Stimulated activated CD4-positive, alpha-beta T cell treated with anti-CD3 and anti-CD28 coated beads, Interleukin-12 subunit alpha, Interleukin-12 subunit beta, amount 100 ng/mL, for 48 hours (primary cell): ENCODE measurements around the gene CENPN.

Experiments
- DNase-seq, 3 donors: peaks; one replicate each; pipeline ENCODE4 v3.0.0-alpha.2; 2020; ENCODE audit warnings: low read depth in 2 of 3, low spot score in 1 of 3

CENPN gene

DNA sequence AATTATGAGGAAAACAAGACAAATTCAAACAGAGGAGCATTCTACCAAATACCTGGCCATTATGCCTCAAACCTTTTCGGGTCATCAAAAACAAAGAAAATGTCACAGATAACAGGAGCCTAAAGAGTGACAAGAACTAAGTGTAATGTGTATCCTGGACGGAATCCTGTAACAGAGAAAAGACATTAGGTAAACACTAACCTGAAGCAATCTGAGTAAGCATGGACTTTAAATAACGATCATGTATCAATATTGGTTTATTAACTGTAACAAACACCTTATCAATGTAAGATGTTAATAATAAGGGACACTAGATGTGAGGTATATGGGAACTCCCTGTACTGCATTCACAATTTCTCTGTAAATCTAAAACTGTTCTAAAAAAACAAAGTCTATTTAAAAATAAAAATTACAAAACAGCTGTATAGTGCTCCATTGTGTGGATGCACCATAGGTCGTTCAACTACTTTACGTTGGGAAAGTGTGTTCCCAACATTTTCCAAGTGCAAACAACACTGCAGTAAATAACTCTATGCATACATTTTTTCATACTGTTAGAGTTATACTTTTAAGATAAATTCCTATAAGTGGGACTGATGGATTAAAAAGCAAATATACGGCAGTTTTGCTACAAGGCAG, 15.1 kb upstream of the CENPN start:
- no peak for DNase-seq

DNA sequence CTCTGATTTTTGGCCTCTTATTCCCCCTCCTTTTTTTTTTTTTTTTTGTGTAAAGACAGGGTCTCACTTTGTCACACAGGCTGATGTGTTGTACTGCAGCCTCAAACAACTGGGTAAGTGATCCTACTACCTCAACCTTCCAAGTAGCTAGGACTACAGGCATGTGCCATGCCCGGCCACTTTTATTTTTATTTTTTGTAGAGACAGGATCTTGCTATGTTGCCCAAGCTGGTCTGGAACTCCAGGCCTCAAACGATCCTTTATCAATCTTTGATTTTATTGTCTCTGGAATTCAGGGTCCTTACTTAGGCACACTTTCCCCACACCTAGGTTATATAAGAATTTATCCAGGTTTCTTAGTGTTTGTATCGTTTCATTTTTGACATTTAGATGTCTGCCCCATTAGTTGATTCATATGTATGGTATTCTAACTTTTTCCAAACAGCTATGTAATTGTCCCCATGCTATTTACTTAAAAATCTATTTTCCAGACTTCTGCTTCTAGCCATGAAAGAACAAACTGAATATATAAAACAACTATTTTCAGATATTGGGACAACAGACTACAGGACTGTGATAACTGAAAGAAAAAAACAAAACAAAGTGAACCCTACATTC, 14.2 kb upstream of the CENPN start:
- no peak for DNase-seq

DNA sequence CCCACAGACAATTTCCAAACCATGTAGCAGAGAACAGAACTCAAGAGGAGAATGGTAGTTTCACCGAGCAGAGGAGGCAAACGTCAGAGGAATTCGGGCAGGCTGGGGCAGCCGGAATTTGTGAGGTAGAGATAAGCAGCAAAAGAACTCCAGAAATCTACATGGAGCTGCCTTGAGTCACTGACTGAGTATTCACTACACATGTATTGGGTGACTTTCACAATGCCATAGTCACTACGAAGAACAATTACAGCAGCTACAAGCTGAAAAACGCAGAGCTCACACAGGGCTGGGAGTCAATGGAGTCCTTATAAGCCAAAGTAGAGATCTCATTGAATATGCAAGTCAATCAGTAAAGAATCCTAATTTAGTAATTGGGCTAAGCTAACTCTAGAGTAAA, 13.7 kb upstream of the CENPN start:
- DNase-seq, result no peak

DNA sequence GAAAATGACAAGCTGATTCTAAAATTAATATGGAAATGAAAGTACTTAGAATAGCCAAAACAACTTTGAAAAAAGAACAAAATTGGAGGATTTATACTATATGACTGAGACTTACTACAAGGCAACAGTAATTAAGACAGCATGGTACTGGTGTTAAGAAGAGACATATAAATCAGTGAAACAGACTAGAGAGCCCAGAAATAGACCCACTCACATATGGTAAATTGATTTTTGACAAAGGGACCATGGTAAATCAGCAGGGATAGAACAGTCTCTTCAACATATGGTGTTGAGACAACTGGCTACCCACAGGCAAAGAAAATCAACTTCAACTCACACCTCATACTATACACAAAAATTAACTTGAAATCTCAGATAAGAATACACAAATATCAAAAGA, 13.2 kb upstream of the CENPN start:
- no peak for DNase-seq

DNA sequence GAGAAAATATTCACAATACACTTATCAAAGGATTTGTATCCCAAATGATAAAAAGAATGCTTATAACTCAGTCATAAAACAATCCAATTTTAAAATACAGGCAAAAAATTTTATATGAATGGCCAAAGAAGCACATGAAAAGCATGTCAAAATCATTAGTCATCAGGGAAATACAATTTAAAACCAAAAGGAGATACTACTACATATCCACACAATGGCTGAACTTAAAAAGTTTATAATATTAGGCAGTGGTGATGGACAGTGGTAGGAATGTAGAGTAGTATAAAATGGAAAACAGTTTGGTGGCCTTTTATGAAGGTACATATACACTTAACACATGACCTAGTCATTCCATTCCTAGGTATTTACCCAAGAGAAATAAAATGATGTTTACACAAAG, 12.6 kb upstream of the CENPN start:
- no peak for DNase-seq

DNA sequence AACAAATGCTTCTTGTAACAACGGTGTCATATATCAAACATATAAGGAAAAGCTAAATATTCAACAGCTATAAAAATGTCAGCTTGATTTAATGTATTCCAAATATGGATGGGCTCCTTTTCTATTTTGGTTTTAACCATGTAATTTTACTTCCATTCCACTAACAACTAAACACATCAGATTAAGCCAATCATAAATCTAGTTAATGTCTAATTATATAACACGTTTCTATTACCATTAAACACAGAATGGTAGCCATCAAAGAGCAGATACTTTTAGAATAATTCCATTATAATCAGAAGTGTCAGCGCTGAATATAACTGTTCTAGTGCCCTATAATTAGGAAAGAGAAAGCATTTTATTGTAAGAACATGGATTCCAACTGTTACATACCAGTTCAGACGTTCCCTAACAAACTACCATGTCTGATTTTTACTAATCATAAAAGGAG, 10.3 kb upstream of the CENPN start:
- DNase-seq, result no peak

DNA sequence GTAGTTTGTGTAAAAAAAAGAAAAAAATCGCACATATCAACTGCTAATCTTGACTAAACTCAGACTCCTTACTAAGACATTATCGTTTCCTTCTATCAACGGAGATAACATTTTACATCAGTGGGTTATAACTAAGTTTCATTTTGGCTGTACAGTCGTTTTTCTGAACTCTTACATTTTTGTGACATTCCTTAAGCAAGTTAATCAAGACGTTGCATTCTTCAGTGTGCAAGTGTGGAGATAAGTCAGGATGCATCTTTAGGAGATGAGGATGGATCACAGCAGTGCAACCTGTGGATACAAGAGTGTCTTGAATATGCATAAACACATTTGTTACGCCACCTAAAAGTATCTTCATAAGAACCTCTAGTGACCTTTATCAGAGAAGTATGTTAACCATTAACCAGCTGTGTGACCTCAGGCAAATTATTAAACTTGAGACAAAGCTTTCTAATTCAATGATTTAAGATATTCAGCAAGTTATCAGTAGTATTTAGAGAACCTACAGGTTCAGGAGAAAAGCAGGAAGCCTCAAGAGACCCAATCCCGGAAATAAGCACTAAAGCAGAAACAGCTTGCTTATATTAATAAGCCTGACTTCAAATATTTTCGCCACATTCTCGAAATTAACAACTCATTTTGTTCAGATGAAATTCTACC, 9.7 kb upstream of the CENPN start:
- no peak for DNase-seq

DNA sequence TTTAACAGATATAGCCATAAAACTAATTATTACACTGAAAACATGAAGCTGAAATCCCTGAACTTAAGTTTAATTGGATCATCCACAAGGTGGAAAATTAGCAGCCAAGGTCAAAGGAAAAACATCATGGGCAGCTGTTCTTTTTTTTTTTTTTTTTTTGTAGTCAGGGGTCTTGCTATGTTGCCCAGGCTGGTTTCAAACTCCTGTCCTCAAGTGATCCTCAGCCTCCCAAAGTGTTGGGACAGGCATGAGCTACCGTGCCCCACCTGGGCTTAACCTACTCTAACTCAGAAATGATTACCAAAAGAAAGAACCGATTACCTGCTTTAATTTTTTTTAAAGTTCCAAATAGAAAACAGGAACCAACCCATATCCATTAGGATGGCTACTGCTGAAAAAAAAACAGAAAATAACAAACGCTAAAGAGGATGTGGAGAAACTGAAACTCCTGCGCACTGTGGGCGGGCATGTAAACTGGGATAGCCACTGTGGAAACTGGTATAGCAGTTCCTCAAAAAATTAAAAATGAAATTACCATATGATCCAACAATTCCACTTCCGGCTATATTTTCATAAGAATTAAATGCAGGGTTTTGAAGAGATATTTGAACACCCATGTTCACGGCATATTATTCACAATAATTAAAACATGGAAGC, 8.9 kb upstream of the CENPN start:
- no peak for DNase-seq

DNA sequence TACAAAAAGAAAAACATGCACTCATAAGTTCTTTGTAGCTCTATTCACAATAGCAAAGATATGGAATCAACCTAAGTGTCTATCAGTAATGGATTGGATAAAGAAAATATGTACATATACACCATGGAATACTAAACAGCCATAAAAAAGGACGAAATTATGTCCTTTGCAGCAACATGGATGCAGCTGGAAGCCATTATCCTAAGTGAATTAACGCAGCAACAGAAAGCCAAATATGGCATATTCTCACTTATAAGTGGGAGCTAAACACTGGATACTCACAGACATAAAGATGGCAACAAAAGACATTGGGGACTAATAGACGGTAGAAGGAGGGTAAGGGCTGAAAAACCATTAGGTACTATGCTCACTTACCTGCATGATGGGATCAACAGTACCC, 6.1 kb upstream of the CENPN start:
- no peak for DNase-seq

DNA sequence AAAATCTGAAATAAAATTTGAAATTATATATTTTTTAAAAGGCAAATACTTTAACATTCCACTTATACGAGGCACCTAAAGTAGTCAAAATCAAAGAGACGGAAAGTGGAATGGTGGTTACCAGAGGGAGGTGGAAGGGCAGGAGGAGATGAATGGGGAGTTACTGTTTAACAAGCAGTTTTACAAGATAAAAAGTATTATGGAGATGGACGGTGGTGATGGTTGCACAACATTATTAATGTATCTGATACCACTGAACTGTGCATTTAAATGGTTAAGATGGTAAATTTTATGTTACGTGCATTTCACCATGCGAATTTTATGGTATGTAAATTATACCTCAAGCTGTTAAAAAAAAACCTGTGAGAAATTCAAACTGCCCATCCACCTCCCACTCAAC, 5.7 kb upstream of the CENPN start:
- DNase-seq, result no peak

DNA sequence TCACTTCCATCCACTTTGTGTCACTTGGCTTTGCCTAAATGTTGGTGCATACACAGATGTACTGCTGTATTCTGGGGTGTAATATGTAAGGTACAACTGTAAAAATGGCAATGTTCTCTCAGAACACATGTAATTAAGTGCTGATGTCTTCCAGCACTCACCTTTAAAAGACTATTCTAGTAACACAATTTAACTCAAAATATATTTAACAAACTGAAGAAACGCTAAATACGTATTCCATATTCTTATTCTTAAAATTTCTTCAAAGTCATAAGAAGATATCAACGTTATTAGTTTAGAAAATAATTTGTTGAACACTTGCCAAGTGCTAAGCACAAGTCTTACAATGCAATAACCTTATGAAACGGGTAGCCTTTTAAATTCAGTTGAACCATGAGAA, 4.0 kb upstream of the CENPN start:
- DNase-seq, result no peak

DNA sequence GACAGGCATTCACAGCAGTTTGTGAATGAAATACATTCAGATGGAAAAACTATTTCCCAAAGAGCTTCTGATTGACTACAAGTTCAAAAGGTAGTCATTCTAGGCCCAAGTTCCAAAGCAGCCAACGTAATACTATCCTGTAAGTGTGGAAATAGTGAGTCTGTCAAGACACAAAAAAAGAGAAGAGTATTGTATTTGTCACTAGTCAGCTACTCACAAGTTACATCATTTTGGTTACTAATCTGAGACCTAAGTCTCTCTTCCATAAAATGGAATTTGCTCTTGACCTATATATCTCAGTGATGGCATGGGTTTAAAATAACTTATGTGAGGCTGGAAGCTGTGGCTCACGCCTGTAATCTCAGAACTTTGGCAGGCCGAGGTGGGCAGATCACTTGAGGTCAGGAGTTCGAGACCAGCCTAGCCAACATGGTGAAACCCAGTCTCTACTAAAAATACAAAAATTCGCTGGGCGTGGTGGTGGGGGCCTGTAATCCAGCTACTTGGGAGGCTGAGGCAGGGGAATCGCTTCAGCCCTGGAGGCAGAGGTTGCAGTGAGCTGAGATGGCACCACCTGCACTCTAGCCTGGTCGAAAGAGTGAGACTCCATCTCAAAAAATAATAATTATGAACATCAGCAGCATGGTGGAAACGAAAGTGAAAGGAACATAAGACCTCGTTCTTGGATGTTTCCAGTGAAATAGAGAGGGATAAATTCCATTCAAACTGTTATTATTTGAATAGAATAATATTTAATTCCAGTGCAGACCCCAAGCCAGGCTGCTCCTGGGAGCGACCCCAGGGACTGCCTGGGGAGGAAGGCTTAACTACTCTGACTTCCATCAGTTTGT, 3.2 kb upstream of the CENPN start:
- no peak for DNase-seq

DNA sequence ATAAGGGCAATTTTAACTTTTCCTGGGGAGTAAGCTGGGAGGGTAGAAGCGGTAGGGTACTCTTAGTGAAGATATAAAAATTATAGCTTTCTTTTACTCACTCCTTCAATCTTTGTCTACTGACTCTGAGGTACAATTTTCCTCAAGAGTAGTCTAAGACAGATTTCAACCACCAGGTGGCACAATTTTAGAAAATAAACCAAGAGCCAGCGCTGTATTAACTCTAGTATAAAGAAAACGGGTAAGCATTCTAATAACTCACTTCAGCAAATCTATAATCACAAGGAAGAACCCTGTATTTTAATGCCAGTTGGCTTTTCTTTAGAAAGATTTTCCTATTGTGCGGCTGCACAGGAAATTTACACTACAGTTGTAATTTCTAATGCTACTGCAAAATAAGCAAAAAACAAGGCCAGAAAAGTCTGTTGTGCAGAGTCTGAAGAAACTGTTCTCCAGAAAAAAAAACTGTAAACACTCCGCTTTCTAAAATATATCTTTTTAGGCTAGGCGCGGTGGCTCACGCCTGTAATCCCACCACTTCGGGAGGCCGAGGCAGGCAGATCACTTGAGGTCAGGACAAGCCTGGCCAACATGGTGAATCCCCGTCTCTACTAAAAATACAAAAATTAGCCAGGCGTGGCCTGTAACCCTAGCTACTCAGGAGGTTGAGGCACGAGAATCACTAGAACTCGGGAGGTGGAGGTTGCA, 2.2 kb upstream of the CENPN start:
- peak in 1 of 3 donors; percentile 72 for DNase-seq

DNA sequence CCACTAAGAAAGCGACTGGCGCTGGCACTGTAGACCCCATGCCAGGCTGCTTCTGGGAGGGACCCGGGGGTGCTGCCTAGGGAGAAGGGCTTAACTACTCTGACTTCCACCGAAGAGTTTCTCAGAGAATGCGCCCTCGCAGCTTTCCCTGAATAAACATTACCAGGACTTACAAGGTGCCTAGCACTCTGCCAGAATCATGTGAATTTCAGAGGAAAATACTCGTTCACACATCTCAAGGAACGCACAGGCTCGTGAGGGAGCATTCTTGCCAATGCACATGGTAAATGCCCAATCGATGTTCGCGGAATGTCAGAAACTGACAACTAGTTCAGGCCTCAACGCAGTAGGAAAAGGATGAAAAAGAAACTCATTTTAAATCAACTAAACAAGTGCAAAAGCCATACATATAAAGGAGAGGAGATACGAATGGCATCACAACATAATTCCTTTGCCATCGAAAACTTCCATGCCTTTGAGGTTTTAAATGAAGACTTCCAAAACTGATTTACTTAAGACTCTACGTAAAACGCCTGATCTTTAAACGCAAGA, 1.3 kb upstream of the CENPN start:
- DNase-seq, result no peak

DNA sequence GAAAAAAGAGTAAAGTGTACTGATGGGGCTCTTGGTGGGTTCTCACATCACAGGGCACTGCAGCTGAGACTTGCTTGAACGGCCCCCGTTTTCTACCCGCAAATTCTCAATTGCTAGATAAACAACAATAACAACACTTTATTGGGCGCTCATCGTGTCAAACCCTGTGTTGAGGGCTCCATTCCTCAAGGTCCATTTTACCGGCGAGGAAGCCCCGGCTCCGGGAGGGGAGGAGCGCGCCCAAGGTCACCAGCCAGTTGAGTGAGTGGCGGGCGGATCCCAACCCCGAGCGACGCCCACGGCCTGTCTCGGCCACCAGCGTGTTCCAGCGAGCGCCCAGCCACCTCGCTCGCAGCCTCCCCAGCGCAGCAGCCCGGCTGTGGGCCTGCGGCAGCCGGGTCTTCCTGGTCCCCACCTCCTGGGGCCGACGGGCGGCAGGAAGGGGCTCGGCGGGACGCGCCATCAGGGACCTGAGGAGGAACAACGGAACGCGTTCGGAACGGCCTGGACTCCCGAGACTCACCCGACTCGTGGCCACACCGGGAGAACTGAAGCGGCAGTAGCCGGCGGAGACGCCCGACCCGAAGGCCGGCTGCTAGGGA, 702 bp upstream of the CENPN start:
- peak; percentile 54 to 76 (median 56) for DNase-seq

DNA sequence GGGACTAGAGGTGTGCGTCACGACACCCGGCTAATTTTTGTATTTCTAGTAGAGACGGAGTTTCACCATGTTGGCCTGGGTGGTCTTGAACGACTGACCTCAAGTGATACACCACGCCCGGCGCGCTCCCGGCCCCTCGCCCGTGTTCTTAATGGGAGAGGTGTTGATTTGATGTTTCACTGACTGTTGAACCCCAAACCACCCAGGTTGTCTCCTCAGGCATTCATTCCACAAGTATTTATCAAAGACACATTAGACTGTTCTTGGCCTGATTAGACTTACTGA, 1.4 kb downstream of the CENPN start:
- DNase-seq, result no peak

DNA sequence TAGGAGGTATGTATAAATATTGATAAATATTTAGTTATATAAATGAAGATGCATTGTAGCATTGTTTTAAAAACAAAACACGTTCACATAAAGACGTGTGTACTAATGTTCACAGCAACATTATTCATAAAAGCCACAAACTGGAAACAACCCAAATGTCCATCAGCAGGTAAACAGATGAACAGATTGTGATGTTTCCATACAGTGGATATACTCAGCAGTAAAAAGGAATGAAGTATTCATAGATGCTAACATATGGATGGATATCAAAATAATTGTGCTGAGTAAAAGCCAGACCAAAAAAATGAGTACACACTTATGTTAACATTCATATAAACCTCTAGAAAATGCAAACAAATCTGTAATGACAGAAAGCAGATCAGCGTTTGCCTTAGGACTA, 6.0 kb downstream of the CENPN start:
- no peak for DNase-seq

DNA sequence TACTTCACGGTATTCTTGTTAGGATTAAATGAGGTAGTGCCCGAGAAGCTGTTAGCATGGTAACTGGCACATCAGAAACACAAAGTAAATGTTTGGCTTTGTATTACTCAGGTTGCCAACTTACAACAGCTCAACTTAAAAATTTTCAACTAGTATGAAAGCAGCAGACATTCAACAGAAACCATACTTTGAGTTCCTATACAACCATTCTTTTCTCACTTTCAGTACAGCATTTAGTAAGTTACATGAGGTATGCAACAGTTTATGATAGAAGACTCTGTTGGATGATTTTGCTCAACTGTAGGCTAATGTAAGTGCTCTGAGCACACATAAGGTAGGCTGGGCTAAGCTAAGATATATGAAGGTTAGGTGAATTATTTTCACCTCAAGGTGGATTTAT, 7.7 kb downstream of the CENPN start:
- DNase-seq, result no peak

DNA sequence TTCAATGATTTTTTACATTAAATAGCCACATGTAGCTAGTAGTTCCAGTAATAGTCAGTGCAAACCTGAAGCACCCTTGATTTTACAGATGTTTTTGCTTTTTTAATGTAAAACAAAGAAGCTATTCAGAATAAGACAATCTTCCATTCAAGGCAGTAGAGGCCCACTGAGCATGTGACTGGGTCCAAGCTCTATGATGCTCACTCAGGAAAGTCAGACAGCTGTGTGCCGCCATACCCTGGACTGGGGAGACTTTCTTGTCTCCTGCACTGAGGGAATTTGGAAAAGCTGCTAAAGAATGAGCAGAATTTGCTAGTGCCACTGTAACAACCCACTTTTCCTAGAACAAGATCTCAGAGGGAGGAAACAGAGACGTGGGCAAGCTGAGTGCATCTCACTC, 11.5 kb downstream of the CENPN start:
- no peak for DNase-seq

DNA sequence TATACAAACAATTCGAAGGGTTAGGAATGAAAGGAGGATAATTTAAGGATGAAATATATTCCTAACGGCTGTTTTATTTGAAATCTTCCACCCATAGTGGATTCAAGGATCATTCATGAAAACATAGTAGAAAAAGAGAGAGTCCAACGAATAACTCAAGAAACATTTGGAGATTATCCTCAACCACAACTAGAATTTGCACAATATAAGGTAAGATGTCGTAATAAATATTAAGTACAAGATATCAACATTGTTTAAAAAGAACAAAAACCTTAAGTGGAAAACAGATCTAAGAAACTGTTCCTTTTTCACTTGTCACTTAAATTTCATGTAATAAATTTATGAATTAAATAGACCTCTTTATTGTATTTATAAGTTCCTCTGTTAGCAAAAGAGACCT, 19.4 kb downstream of the CENPN start:
- no peak for DNase-seq
